ENCODE results near the gene SLC35A3. TPM values are rescaled to one million over a fixed set of nuclear protein-coding genes. Genes with fewer than 3 reads are reported as not detected.

The SLC35A3 gene
- total RNA-seq, 1 donor from 2014 or later = 25.3 TPM

GRCh38 chr1:100053727-100054126 lies 83.9 kb downstream of the SLC35A3 start:
- Histone ChIP-seq H3K4me3 (ENCODE audit: low read depth, low read length) (no peak overlapping the region), H3K36me3 (ENCODE audit: control insufficient read depth, insufficient read depth, low read length) (peaks cover 1% of the 10 kb centered on the region), H3K27me3 (ENCODE audit: control insufficient read depth, insufficient read depth, low read length) (no peaks in the 10 kb centered on the region)
- TF ChIP-seq, protein P1, sequence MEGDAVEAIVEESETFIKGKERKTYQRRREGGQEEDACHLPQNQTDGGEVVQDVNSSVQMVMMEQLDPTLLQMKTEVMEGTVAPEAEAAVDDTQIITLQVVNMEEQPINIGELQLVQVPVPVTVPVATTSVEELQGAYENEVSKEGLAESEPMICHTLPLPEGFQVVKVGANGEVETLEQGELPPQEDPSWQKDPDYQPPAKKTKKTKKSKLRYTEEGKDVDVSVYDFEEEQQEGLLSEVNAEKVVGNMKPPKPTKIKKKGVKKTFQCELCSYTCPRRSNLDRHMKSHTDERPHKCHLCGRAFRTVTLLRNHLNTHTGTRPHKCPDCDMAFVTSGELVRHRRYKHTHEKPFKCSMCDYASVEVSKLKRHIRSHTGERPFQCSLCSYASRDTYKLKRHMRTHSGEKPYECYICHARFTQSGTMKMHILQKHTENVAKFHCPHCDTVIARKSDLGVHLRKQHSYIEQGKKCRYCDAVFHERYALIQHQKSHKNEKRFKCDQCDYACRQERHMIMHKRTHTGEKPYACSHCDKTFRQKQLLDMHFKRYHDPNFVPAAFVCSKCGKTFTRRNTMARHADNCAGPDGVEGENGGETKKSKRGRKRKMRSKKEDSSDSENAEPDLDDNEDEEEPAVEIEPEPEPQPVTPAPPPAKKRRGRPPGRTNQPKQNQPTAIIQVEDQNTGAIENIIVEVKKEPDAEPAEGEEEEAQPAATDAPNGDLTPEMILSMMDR (IDR thresholded peaks at IDR 0.05; ENCODE audit: insufficient read depth, low read length, severe bottlenecking) = no peak
- FAIRE-seq (no peak), DNase-seq (ENCODE audit: low read depth) (no peak)

DNA sequence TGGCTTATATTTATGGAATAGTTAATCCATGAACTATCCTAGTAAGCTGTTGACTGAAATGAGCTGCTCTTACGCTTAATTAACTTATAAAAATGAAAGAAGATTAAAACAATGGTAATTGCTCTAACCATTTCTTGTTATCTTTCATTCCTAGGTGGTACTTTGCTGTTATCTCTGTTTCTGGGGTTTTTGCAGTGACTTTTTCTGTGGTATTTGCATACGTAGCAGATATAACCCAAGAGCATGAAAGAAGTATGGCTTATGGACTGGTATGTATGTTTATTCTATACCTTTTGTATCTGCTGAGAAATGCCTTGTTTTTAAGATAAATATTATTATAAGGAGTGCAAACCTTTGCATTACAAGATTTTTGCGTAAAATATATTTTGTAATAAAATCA lies 91.9 kb downstream of the SLC35A3 start:
- TF ChIP-seq, protein P1 (IDR thresholded peaks at IDR 0.05; ENCODE audit: insufficient read depth, low read length, severe bottlenecking) = no peak
- H3K36me3 ChIP-seq (ENCODE audit: control insufficient read depth, insufficient read depth, low read length) = peaks cover 6% of the 10 kb centered on the region

DNA sequence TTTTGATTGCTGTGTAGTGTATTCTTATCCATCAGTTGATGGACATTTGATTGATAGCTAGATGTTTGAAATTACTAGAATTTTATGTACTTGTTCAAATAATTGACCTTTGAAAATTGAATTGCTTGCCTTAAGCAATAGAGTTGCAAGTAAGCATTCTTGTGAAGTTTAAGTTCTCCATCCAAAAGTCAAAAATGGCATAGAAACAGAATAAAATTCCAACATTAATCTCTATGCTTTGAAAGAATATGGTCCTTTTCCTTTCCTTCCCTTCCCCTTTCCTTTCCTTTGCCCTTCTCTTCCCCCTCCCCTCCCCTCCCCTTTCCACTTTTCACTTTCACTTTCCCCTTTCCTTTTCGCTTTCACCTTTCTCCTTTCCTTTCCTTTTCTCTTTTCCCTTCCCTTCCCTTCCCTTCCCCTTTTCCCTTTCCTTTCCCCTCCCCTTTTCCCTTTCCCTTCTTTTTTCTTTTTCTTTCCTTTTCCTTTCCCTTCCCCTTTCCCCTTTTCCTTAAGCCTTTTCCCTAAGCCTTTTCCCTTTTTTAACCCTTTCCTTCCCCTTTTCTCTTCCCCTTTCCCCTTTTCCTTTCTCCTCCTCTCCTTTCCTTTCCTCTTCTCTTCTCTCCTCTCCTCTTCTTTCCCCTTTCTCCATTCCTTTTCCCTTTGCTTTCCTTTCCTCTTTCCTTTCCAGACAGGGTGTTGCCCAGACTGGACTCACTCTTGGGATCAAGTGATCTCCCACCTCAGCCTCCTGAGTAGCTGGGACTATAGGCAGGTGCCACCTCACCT lies 95.6 kb downstream of the SLC35A3 start:
- no peak overlapping the region for H3K4me3 ChIP-seq (ENCODE audit: low read depth, low read length)
- no peaks in the 10 kb centered on the region for H3K27me3 ChIP-seq (ENCODE audit: control insufficient read depth, insufficient read depth, low read length)
- peaks cover 15% of the 10 kb centered on the region for H3K36me3 ChIP-seq (ENCODE audit: control insufficient read depth, insufficient read depth, low read length)
- TF ChIP-seq, protein P1 (IDR thresholded peaks at IDR 0.05; ENCODE audit: insufficient read depth, low read length, severe bottlenecking) = no peak
- FAIRE-seq (no peak), DNase-seq (ENCODE audit: low read depth) (no peak)

More for the DNA sequence above, 91.9 kb downstream of the SLC35A3 start:
- no peaks in the 10 kb centered on the region for H3K27me3 ChIP-seq (ENCODE audit: control insufficient read depth, insufficient read depth, low read length)
- H3K4me3 ChIP-seq (ENCODE audit: low read depth, low read length) = no peak overlapping the region
- DNase-seq (ENCODE audit: low read depth) (no peak), FAIRE-seq (no peak)

DNA sequence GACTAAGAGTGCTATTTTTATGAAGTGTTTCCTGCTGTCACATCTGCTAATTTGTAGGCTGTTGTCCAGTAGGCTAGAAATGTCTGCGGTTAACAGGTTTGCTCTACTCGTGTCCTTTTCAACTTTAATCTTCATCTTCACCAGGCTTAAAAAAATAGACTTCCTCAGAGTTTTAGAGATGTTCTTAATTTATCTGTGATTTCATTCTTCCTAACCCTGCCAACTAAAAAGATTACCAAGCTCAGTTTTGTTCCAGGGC lies 96.1 kb downstream of the SLC35A3 start:
- no peaks in the 10 kb centered on the region for H3K27me3 ChIP-seq (ENCODE audit: control insufficient read depth, insufficient read depth, low read length)
- H3K36me3 ChIP-seq (ENCODE audit: control insufficient read depth, insufficient read depth, low read length) = peaks cover 15% of the 10 kb centered on the region
- TF ChIP-seq, protein P1 (IDR thresholded peaks at IDR 0.05; ENCODE audit: insufficient read depth, low read length, severe bottlenecking) = no peak
- H3K4me3 ChIP-seq (ENCODE audit: low read depth, low read length) = no peak overlapping the region
- DNase-seq (ENCODE audit: low read depth) (no peak), FAIRE-seq (no peak)

- TF ChIP-seq, protein P1 (IDR thresholded peaks at IDR 0.05; ENCODE audit: insufficient read depth, low read length, severe bottlenecking) = no peak
- DNase-seq (ENCODE audit: low read depth) (no peak), FAIRE-seq (no peak)
- no peaks in the 10 kb centered on the region for H3K27me3 ChIP-seq (ENCODE audit: control insufficient read depth, insufficient read depth, low read length)
- peaks cover 16% of the 10 kb centered on the region for H3K36me3 ChIP-seq (ENCODE audit: control insufficient read depth, insufficient read depth, low read length)
- no peak overlapping the region for H3K4me3 ChIP-seq (ENCODE audit: low read depth, low read length)
Measured at GRCh38 chr1:100070201-100070939, 100.6 kb downstream of the SLC35A3 start.

All from bronchial epithelial cell (primary cell).